Measurements from ENCODE around the gene MICAL3.

The MICAL3 gene

DNA sequence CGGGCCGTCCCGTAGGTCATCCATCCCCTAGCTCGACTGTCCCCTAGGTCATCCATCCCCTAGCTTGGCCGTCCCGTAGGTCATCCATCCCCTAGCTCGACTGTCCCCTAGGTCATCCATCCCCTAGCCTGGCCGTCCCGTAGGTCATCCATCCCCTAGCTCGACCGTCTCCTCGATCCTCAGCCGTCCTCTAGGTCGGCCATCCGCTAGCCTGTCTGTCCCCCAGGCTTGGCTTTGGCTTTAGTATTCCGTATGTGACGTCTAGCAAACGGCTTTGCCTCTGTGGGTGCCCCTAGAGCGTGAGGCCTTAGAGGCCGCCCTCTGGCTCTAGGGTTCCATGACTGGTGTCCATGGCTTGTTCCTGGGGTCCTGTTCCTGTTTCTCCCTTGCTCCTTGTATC, 209.5 kb downstream of the MICAL3 start:
- Histone ChIP-seq H3K4me3 (no peak overlapping the region), H3K9ac (ENCODE audit: insufficient read length) (no peak overlapping the region), H3K36me3 (ENCODE audit: insufficient read depth, low read length) (peaks cover 7% of the 10 kb centered on the region; the same call in 1 of the 2 replicates), H3K27ac (no peak overlapping the region), H3K9me3 (ENCODE audit: low read depth, low read length) (no peaks in the 10 kb centered on the region)
- DNase-seq (ENCODE audit: low read depth, low spot score): no peak
- no peak for TF ChIP-seq POLR2AphosphoS5 (IDR thresholded peaks at IDR 0.05; ENCODE audit: borderline replicate concordance, low read depth, low read length)
- TF ChIP-seq FOXP2 (optimal IDR thresholded peaks at IDR 0.05; ENCODE audit: control extremely low read depth, extremely low read length, insufficient read depth): no peak
- TF ChIP-seq EZH2 (IDR thresholded peaks at IDR 0.05): no peak

GRCh38 chr22:17814084-17814483, 210.3 kb downstream of the MICAL3 start:
- no peaks in the 10 kb centered on the region for H3K9me3 ChIP-seq (ENCODE audit: low read depth, low read length)
- no peak overlapping the region for H3K4me3 ChIP-seq
- H3K27ac ChIP-seq: no peak overlapping the region
- peaks cover 7% of the 10 kb centered on the region; the same call in 1 of the 2 replicates for H3K36me3 ChIP-seq (ENCODE audit: insufficient read depth, low read length)
- no peak overlapping the region for H3K9ac ChIP-seq (ENCODE audit: insufficient read length)
- no peak for TF ChIP-seq EZH2 (IDR thresholded peaks at IDR 0.05)
- no peak for TF ChIP-seq FOXP2 (optimal IDR thresholded peaks at IDR 0.05; ENCODE audit: control extremely low read depth, extremely low read length, insufficient read depth)
- TF ChIP-seq POLR2AphosphoS5 (IDR thresholded peaks at IDR 0.05; ENCODE audit: borderline replicate concordance, low read depth, low read length): no peak
- DNase-seq (ENCODE audit: low read depth, low spot score): no peak

DNA sequence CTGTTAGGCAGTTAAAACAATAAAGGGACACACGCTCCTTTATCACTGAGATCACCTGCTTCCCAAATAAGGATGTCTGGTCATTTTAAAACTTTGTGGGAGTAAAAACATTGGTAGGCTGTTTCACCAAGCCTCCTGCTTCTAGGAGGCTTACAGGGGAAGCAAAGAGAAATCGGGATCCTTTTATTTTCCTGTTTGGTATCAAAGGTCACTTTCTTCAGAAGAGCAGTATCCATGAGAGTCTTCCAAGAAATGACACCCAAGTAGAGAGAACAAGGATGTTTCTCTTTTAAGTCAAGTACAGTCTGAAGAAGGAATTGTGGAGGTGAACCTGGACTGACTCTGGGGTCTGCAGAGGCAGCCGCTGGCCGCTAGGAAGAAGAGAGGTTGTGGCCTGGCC, 213.2 kb downstream of the MICAL3 start:
- no peak overlapping the region for H3K4me3 ChIP-seq
- DNase-seq (ENCODE audit: low read depth, low spot score): no peak
- no peak overlapping the region for H3K27ac ChIP-seq
- H3K36me3 ChIP-seq (ENCODE audit: insufficient read depth, low read length): peaks cover 19% of the 10 kb centered on the region
- H3K9ac ChIP-seq (ENCODE audit: insufficient read length): no peak overlapping the region
- TF ChIP-seq FOXP2 (optimal IDR thresholded peaks at IDR 0.05; ENCODE audit: control extremely low read depth, extremely low read length, insufficient read depth): no peak
- no peaks in the 10 kb centered on the region for H3K9me3 ChIP-seq (ENCODE audit: low read depth, low read length)

- Histone ChIP-seq H3K9ac (ENCODE audit: insufficient read length) (no peak overlapping the region), H3K27ac (no peak overlapping the region), H3K4me3 (no peak overlapping the region), H3K9me3 (ENCODE audit: low read depth, low read length) (no peaks in the 10 kb centered on the region), H3K36me3 (ENCODE audit: insufficient read depth, low read length) (peaks cover 21% of the 10 kb centered on the region)
- no peak for DNase-seq (ENCODE audit: low read depth, low spot score)
- TF ChIP-seq FOXP2 (optimal IDR thresholded peaks at IDR 0.05; ENCODE audit: control extremely low read depth, extremely low read length, insufficient read depth) (no peak), EZH2 (IDR thresholded peaks at IDR 0.05) (no peak), POLR2AphosphoS5 (IDR thresholded peaks at IDR 0.05; ENCODE audit: borderline replicate concordance, low read depth, low read length) (no peak)
Observed at GRCh38 chr22:17810570-17811116, 213.7 kb downstream of the MICAL3 start.

- Histone ChIP-seq H3K4me3 (no peak overlapping the region), H3K9ac (ENCODE audit: insufficient read length) (no peak overlapping the region), H3K36me3 (ENCODE audit: insufficient read depth, low read length) (peaks cover 21% of the 10 kb centered on the region), H3K9me3 (ENCODE audit: low read depth, low read length) (no peaks in the 10 kb centered on the region), H3K27ac (no peak overlapping the region)
- no peak for TF ChIP-seq POLR2AphosphoS5 (IDR thresholded peaks at IDR 0.05; ENCODE audit: borderline replicate concordance, low read depth, low read length)
- TF ChIP-seq FOXP2 (optimal IDR thresholded peaks at IDR 0.05; ENCODE audit: control extremely low read depth, extremely low read length, insufficient read depth): no peak
- no peak for TF ChIP-seq EZH2 (IDR thresholded peaks at IDR 0.05)
- no peak for DNase-seq (ENCODE audit: low read depth, low spot score)
Observed at GRCh38 chr22:17808693-17809403, 215.5 kb downstream of the MICAL3 start.

GRCh38 chr22:17807578-17808410, 216.6 kb downstream of the MICAL3 start:
- no peak overlapping the region for H3K4me3 ChIP-seq
- peaks cover 21% of the 10 kb centered on the region for H3K36me3 ChIP-seq (ENCODE audit: insufficient read depth, low read length)
- no peak for DNase-seq (ENCODE audit: low read depth, low spot score)
- TF ChIP-seq FOXP2 (optimal IDR thresholded peaks at IDR 0.05; ENCODE audit: control extremely low read depth, extremely low read length, insufficient read depth) (no peak), EZH2 (IDR thresholded peaks at IDR 0.05) (no peak)
- H3K9ac ChIP-seq (ENCODE audit: insufficient read length): no peak overlapping the region
- H3K27ac ChIP-seq: no peak overlapping the region
- no peaks in the 10 kb centered on the region for H3K9me3 ChIP-seq (ENCODE audit: low read depth, low read length)

DNA sequence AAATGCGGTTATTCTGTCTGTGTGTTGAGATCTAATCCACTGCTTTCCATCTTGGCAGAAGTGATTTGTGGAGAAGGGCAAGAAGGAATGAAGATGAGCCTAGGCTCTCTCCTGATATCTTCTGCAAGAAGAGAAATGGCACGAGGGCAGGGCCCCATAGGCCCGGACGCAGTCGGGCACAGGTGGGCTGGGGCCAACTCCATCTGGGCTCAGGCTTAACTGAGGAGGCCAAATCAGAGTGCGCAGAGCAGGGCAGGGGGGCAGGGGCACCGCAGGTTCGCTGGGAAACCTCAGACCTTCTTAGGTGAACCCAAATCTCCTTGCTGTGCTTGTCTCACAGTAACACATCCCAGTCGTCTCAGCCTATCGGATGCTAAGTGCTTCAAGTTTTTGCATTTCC, 217.3 kb downstream of the MICAL3 start:
- TF ChIP-seq FOXP2 (optimal IDR thresholded peaks at IDR 0.05; ENCODE audit: control extremely low read depth, extremely low read length, insufficient read depth): no peak
- TF ChIP-seq POLR2AphosphoS5 (IDR thresholded peaks at IDR 0.05; ENCODE audit: borderline replicate concordance, low read depth, low read length): no peak
- TF ChIP-seq EZH2 (IDR thresholded peaks at IDR 0.05): no peak
- H3K9me3 ChIP-seq (ENCODE audit: low read depth, low read length): no peaks in the 10 kb centered on the region
- H3K27ac ChIP-seq: no peak overlapping the region
- no peak overlapping the region for H3K9ac ChIP-seq (ENCODE audit: insufficient read length)
- H3K36me3 ChIP-seq (ENCODE audit: insufficient read depth, low read length): peaks cover 21% of the 10 kb centered on the region
- no peak overlapping the region for H3K4me3 ChIP-seq
- DNase-seq (ENCODE audit: low read depth, low spot score): no peak

GRCh38 chr22:17806437-17806836, 217.9 kb downstream of the MICAL3 start:
- H3K9me3 ChIP-seq (ENCODE audit: low read depth, low read length): no peaks in the 10 kb centered on the region
- H3K27ac ChIP-seq: no peak overlapping the region
- H3K4me3 ChIP-seq: no peak overlapping the region
- DNase-seq (ENCODE audit: low read depth, low spot score): no peak
- H3K36me3 ChIP-seq (ENCODE audit: insufficient read depth, low read length): peaks cover 21% of the 10 kb centered on the region
- no peak overlapping the region for H3K9ac ChIP-seq (ENCODE audit: insufficient read length)
- TF ChIP-seq EZH2 (IDR thresholded peaks at IDR 0.05): no peak
- no peak for TF ChIP-seq POLR2AphosphoS5 (IDR thresholded peaks at IDR 0.05; ENCODE audit: borderline replicate concordance, low read depth, low read length)
- no peak for TF ChIP-seq FOXP2 (optimal IDR thresholded peaks at IDR 0.05; ENCODE audit: control extremely low read depth, extremely low read length, insufficient read depth)
